HG02840 (cell line): ENCODE data around the gene BBS9.

ENCODE experiments used
- ATAC-seq: cut with Tn5 transposase; IDR thresholded peaks from one replicate; pipeline ENCODE4 v1.9.1; 2021; ENCODE audit warnings: mild to moderate bottlenecking, moderate library complexity, moderate number of reproducible peaks; ENCODE audit not compliant: unreplicated experiment, low FRiP score

Gene BBS9

GRCh38 chr7:33346055-33346454 lies 216.7 kb downstream of the BBS9 start:
- ATAC-seq = no peak

GRCh38 chr7:33350577-33350976 lies 221.2 kb downstream of the BBS9 start:
- ATAC-seq = no peak

GRCh38 chr7:33351709-33352108 lies 222.3 kb downstream of the BBS9 start:
- ATAC-seq = no peak

- ATAC-seq = no peak
Observed at GRCh38 chr7:33354201-33354600, 224.8 kb downstream of the BBS9 start.

- ATAC-seq = no peak
Observed at GRCh38 chr7:33355386-33355785, 226.0 kb downstream of the BBS9 start.

GRCh38 chr7:33356336-33356735 lies 227.0 kb downstream of the BBS9 start:
- no peak for ATAC-seq

- ATAC-seq = no peak
Observed at GRCh38 chr7:33357846-33358245, 228.5 kb downstream of the BBS9 start.

GRCh38 chr7:33369888-33370287 lies 240.5 kb downstream of the BBS9 start:
- no peak for ATAC-seq

- ATAC-seq = no peak
Observed at GRCh38 chr7:33373195-33373594, 243.8 kb downstream of the BBS9 start.

GRCh38 chr7:33379891-33380525 lies 250.6 kb downstream of the BBS9 start:
- ATAC-seq = no peak

- ATAC-seq = no peak
Observed at GRCh38 chr7:33388332-33388731, 259.0 kb downstream of the BBS9 start.

- no peak for ATAC-seq
Observed at GRCh38 chr7:33392148-33392547, 262.8 kb downstream of the BBS9 start.

- ATAC-seq = no peak
Observed at GRCh38 chr7:33393770-33394169, 264.4 kb downstream of the BBS9 start.

- no peak for ATAC-seq
Observed at GRCh38 chr7:33395340-33395739, 266.0 kb downstream of the BBS9 start.

- ATAC-seq = no peak
Observed at GRCh38 chr7:33399528-33400213, 270.3 kb downstream of the BBS9 start.

GRCh38 chr7:33400214-33400538 lies 270.8 kb downstream of the BBS9 start:
- ATAC-seq = no peak

- no peak for ATAC-seq
Observed at GRCh38 chr7:33410266-33410665, 280.9 kb downstream of the BBS9 start.

GRCh38 chr7:33411020-33411419 lies 281.7 kb downstream of the BBS9 start:
- no peak for ATAC-seq

- no peak for ATAC-seq
Observed at GRCh38 chr7:33412331-33412730, 283.0 kb downstream of the BBS9 start.

- no peak for ATAC-seq
Observed at GRCh38 chr7:33418251-33418701, 288.9 kb downstream of the BBS9 start.

GRCh38 chr7:33420311-33420940 lies 291.1 kb downstream of the BBS9 start:
- ATAC-seq = no peak

GRCh38 chr7:33421429-33421828 lies 292.1 kb downstream of the BBS9 start:
- no peak for ATAC-seq
